SK-N-SH treated with all-trans-retinoic acid at 6 μM for 48 hours (cell line): ENCODE measurements around the gene PSD.

ENCODE experiments used
- ATAC-seq: fragments of 200-7000 bp; cut with Tn5 transposase; 3 replicates; pipeline ENCODE4 v1.9.1; 2020; ENCODE audit warnings: mild to moderate bottlenecking, moderate library complexity
- ARNTL ChIP-seq: fragments of 450-650 bp; formaldehyde crosslinking; IDR thresholded peaks from 2 replicates; pipeline ENCODE4 v1.5.0; 2020; ENCODE audit warnings: low read depth, mild to moderate bottlenecking, moderate library complexity, borderline replicate concordance
- BACH2 ChIP-seq: fragments of 250-450 bp; sonication (Bioruptor Pico); IDR thresholded peaks from 2 replicates; pipeline ENCODE4 v1.9.0; 2021; ENCODE audit warnings: mild to moderate bottlenecking, borderline replicate concordance
- CSDC2 ChIP-seq: fragments of 250-450 bp; sonication (Bioruptor Pico); IDR thresholded peaks from 2 replicates; pipeline ENCODE4 v1.5.0; 2020; ENCODE audit warnings: mild to moderate bottlenecking, moderate library complexity
- ESRRG ChIP-seq: fragments of 250-450 bp; sonication (Bioruptor Pico); IDR thresholded peaks from 2 replicates; pipeline ENCODE4 v1.6.1; 2021; ENCODE audit warnings: mild to moderate bottlenecking
- GLIS3 ChIP-seq: fragments of 250-450 bp; sonication (Bioruptor Pico); IDR thresholded peaks from 2 replicates; pipeline ENCODE4 v1.5.0; 2020; ENCODE audit warnings: mild to moderate bottlenecking, moderate library complexity
- ISL1 ChIP-seq: fragments of 250-450 bp; sonication (Bioruptor Pico); IDR thresholded peaks from 2 replicates; pipeline ENCODE4 v2.1.2; 2022; ENCODE audit warnings: mild to moderate bottlenecking, moderate library complexity
- OSR1 ChIP-seq: fragments of 250-450 bp; sonication (Bioruptor Pico); IDR thresholded peaks from 2 replicates; pipeline ENCODE4 v1.8.0; 2022; ENCODE audit warnings: moderate library complexity, mild to moderate bottlenecking, inconsistent platforms
- PPARA ChIP-seq: fragments of 250-450 bp; sonication (Bioruptor Pico); IDR thresholded peaks from 2 replicates; pipeline ENCODE4 v1.5.0; 2020; ENCODE audit warnings: mild to moderate bottlenecking, borderline replicate concordance
- RARB ChIP-seq: fragments of 250-450 bp; sonication (Bioruptor Pico); IDR thresholded peaks from 2 replicates; pipeline ENCODE4 v1.8.0; 2021; ENCODE audit warnings: mild to moderate bottlenecking, moderate library complexity
- SNAI2 ChIP-seq: fragments of 250-450 bp; sonication (Bioruptor Pico); IDR thresholded peaks from 2 replicates; pipeline ENCODE4 v1.5.0; 2020; ENCODE audit warnings: mild to moderate bottlenecking, moderate library complexity
- TCF4 ChIP-seq: fragments of 250-450 bp; sonication (Bioruptor Pico); IDR thresholded peaks from 2 replicates; pipeline ENCODE4 v1.8.0; 2021; ENCODE audit warnings: mild to moderate bottlenecking, moderate library complexity, borderline replicate concordance
- TOX ChIP-seq: fragments of 250-450 bp; sonication (Bioruptor Pico); IDR thresholded peaks from 2 replicates; pipeline ENCODE4 v1.8.0; 2021; ENCODE audit warnings: mild to moderate bottlenecking, moderate library complexity, borderline replicate concordance
- ZC3H10 ChIP-seq: fragments of 250-450 bp; sonication (Bioruptor Pico); IDR thresholded peaks from 2 replicates; pipeline ENCODE4 v1.5.1; 2021; ENCODE audit warnings: mild to moderate bottlenecking, moderate library complexity
- ZFP3 ChIP-seq: fragments of 250-450 bp; sonication (Bioruptor Pico); IDR thresholded peaks from 2 replicates; pipeline ENCODE4 v1.5.0; 2020; ENCODE audit warnings: mild to moderate bottlenecking, moderate library complexity
- ZFP30 ChIP-seq: fragments of 450-650 bp; formaldehyde crosslinking; IDR thresholded peaks from 2 replicates; pipeline ENCODE4 v1.5.0; 2022; ENCODE audit warnings: mild to moderate bottlenecking, moderate library complexity
- ZNF565 ChIP-seq: fragments of 450-650 bp; formaldehyde crosslinking; conservative IDR thresholded peaks from 2 replicates; pipeline ENCODE4 v1.5.0; 2020; ENCODE audit warnings: low read depth, mild to moderate bottlenecking, moderate library complexity
- ZNF70 ChIP-seq: fragments of 450-650 bp; formaldehyde crosslinking; IDR thresholded peaks from 2 replicates; pipeline ENCODE4 v1.5.0; 2020; ENCODE audit warnings: mild to moderate bottlenecking, moderate library complexity
- ZNF8 ChIP-seq: fragments of 450-650 bp; formaldehyde crosslinking; IDR thresholded peaks from 2 replicates; pipeline ENCODE4 v1.5.0; 2020; ENCODE audit warnings: mild to moderate bottlenecking, moderate library complexity
- TF ChIP-seq, protein P1 (sequence below): fragments of 250-450 bp; sonication (Bioruptor Pico); IDR thresholded peaks from 2 replicates; pipeline ENCODE4 v1.8.0; 2020; ENCODE audit warnings: mild to moderate bottlenecking, moderate library complexity, borderline replicate concordance
- TF ChIP-seq, protein P2 (sequence below): fragments of 250-450 bp; sonication (Bioruptor Pico); IDR thresholded peaks from 2 replicates; pipeline ENCODE4 v1.8.0; 2021; ENCODE audit warnings: low read depth, mild to moderate bottlenecking, moderate library complexity, borderline replicate concordance
- TF ChIP-seq, protein P3 (sequence below): fragments of 250-450 bp; sonication (Bioruptor Pico); IDR thresholded peaks from 2 replicates; pipeline ENCODE4 v1.5.0; 2020; ENCODE audit warnings: mild to moderate bottlenecking, moderate library complexity
- TF ChIP-seq, protein P4 (sequence below): fragments of 250-450 bp; sonication (Bioruptor Pico); IDR thresholded peaks from 2 replicates; pipeline ENCODE4 v1.5.1; 2020; ENCODE audit warnings: low read depth, mild to moderate bottlenecking, moderate library complexity
- TF ChIP-seq, protein P5 (sequence below): fragments of 250-450 bp; sonication (Bioruptor Pico); IDR thresholded peaks from 2 replicates; pipeline ENCODE4 v1.5.1; 2021; ENCODE audit warnings: mild to moderate bottlenecking, moderate library complexity

The PSD gene

DNA sequence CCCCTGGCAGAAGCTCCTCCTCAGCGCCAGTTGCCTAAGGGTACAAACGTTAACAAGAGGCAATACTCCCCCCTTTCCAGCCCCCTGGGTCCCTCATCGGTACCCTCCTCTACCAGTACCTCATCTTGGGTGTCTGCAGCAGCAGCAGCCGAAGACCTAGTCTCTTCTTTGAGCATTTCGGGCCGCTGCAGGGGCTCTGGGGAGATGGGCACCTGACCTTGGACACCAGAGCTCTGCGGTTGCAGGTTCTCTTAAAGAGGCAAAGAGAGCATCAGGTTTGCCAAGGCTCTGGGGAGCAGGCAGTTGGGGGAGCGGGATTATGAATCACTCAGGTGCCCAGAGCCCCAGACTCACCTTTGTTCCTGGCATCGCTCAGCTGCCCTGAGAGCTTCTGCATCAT, 5.6 kb upstream of the PSD start:
- TF ChIP-seq ARNTL (CRISPR knock-in tag) (no peak), ZNF8 (CRISPR knock-in tag) (no peak), TCF4 (CRISPR knock-in tag) (no peak), ISL1 (CRISPR knock-in tag) (no peak), ZFP30 (CRISPR knock-in tag) (no peak)
- TF ChIP-seq, protein P1, sequence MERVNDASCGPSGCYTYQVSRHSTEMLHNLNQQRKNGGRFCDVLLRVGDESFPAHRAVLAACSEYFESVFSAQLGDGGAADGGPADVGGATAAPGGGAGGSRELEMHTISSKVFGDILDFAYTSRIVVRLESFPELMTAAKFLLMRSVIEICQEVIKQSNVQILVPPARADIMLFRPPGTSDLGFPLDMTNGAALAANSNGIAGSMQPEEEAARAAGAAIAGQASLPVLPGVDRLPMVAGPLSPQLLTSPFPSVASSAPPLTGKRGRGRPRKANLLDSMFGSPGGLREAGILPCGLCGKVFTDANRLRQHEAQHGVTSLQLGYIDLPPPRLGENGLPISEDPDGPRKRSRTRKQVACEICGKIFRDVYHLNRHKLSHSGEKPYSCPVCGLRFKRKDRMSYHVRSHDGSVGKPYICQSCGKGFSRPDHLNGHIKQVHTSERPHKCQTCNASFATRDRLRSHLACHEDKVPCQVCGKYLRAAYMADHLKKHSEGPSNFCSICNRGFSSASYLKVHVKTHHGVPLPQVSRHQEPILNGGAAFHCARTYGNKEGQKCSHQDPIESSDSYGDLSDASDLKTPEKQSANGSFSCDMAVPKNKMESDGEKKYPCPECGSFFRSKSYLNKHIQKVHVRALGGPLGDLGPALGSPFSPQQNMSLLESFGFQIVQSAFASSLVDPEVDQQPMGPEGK (CRISPR knock-in tag) = no peak
- ATAC-seq = no peak

DNA sequence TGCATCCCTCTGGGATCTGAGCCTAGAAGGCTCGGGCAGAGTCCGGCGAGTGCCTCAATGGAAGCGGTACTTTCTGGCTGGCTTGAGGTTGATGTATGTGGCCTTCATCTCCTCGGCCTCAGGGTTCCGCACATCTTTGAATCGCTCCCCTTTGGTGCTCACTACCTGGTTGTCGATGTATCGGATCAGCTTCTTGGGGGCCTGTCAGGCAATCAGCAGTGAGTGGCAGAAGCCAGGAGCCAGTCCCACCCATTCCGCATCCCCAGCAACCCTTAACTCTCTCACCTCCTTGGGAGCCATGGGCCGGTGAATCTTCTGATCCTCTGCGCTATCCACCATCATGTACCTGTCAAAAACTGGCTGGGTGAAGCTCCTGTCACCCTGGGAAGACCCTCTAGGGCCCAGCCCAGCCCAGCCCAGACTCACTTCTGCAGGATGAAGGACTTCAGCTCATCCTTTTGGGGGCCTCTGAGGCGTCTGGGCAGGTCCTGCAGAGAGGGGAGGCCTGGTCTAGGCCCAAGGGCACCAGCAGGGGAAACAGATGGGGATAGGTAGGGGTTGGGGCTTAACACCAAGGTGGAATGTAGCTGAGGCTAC, 4.9 kb upstream of the PSD start:
- no peak for ATAC-seq
- TF ChIP-seq PPARA = no peak
- no peak for TF ChIP-seq ZC3H10 (CRISPR knock-in tag)
- TF ChIP-seq TCF4 (CRISPR knock-in tag) = no peak
- TF ChIP-seq, protein P1 (CRISPR knock-in tag) = no peak
- TF ChIP-seq, protein P2, sequence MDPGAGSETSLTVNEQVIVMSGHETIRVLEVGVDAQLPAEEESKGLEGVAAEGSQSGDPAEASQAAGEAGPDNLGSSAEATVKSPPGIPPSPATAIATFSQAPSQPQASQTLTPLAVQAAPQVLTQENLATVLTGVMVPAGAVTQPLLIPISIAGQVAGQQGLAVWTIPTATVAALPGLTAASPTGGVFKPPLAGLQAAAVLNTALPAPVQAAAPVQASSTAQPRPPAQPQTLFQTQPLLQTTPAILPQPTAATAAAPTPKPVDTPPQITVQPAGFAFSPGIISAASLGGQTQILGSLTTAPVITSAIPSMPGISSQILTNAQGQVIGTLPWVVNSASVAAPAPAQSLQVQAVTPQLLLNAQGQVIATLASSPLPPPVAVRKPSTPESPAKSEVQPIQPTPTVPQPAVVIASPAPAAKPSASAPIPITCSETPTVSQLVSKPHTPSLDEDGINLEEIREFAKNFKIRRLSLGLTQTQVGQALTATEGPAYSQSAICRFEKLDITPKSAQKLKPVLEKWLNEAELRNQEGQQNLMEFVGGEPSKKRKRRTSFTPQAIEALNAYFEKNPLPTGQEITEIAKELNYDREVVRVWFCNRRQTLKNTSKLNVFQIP (CRISPR knock-in tag) = no peak
- TF ChIP-seq ZNF565 = no peak
- TF ChIP-seq BACH2 (CRISPR knock-in tag) = no peak
- no peak for TF ChIP-seq TOX (CRISPR knock-in tag)
- no peak for TF ChIP-seq CSDC2 (CRISPR knock-in tag)
- no peak for TF ChIP-seq GLIS3
- TF ChIP-seq ISL1 (CRISPR knock-in tag) = no peak
- TF ChIP-seq ESRRG (CRISPR knock-in tag) = no peak
- TF ChIP-seq ZFP30 (CRISPR knock-in tag) = no peak
- no peak for TF ChIP-seq ZNF70 (CRISPR knock-in tag)
- TF ChIP-seq, protein P3, sequence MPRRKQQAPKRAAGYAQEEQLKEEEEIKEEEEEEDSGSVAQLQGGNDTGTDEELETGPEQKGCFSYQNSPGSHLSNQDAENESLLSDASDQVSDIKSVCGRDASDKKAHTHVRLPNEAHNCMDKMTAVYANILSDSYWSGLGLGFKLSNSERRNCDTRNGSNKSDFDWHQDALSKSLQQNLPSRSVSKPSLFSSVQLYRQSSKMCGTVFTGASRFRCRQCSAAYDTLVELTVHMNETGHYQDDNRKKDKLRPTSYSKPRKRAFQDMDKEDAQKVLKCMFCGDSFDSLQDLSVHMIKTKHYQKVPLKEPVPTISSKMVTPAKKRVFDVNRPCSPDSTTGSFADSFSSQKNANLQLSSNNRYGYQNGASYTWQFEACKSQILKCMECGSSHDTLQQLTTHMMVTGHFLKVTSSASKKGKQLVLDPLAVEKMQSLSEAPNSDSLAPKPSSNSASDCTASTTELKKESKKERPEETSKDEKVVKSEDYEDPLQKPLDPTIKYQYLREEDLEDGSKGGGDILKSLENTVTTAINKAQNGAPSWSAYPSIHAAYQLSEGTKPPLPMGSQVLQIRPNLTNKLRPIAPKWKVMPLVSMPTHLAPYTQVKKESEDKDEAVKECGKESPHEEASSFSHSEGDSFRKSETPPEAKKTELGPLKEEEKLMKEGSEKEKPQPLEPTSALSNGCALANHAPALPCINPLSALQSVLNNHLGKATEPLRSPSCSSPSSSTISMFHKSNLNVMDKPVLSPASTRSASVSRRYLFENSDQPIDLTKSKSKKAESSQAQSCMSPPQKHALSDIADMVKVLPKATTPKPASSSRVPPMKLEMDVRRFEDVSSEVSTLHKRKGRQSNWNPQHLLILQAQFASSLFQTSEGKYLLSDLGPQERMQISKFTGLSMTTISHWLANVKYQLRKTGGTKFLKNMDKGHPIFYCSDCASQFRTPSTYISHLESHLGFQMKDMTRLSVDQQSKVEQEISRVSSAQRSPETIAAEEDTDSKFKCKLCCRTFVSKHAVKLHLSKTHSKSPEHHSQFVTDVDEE (CRISPR knock-in tag) = no peak
- no peak for TF ChIP-seq SNAI2 (CRISPR knock-in tag)
- TF ChIP-seq, protein P4, sequence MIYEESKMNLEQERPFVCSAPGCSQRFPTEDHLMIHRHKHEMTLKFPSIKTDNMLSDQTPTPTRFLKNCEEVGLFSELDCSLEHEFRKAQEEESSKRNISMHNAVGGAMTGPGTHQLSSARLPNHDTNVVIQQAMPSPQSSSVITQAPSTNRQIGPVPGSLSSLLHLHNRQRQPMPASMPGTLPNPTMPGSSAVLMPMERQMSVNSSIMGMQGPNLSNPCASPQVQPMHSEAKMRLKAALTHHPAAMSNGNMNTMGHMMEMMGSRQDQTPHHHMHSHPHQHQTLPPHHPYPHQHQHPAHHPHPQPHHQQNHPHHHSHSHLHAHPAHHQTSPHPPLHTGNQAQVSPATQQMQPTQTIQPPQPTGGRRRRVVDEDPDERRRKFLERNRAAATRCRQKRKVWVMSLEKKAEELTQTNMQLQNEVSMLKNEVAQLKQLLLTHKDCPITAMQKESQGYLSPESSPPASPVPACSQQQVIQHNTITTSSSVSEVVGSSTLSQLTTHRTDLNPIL = no peak
- no peak for TF ChIP-seq ARNTL (CRISPR knock-in tag)
- TF ChIP-seq RARB (CRISPR knock-in tag) = no peak
- TF ChIP-seq OSR1 = no peak

DNA sequence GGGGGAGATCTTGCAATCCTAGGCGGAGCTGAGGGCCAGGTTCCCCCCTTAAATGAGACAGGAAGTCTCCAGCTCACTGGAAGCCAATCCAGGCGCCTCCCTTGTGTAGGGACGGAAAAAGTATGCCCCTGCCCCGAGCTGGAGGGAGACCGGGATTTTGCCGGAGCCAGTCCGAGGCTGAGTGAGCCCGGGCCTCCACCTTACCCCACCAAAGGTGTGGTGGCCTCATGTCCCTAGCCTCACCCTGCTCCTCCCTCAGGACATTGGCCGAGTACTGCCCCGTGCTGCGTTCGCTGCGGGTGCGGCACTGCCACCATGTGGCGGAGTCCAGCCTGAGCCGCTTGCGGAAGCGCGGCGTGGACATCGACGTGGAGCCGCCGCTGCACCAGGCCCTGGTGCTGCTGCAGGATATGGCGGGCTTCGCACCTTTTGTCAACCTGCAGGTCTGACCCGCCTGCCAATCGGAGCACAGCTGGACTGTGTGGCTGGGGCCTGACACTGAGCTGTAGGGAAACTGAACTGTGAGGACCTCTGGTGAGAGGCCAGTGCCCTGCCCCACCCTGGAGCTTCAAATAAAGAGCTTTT, 4.1 kb upstream of the PSD start:
- TF ChIP-seq ISL1 (CRISPR knock-in tag) (no peak), GLIS3 (no peak), ZC3H10 (CRISPR knock-in tag) (no peak), TOX (CRISPR knock-in tag) (no peak), ZFP30 (CRISPR knock-in tag) (no peak), PPARA (no peak), CSDC2 (CRISPR knock-in tag) (no peak), SNAI2 (CRISPR knock-in tag) (no peak), ZFP3 (CRISPR knock-in tag) (no peak), ZNF70 (CRISPR knock-in tag) (no peak), ARNTL (CRISPR knock-in tag) (no peak)
- TF ChIP-seq, protein P3 (CRISPR knock-in tag) = no peak
- TF ChIP-seq, protein P5, sequence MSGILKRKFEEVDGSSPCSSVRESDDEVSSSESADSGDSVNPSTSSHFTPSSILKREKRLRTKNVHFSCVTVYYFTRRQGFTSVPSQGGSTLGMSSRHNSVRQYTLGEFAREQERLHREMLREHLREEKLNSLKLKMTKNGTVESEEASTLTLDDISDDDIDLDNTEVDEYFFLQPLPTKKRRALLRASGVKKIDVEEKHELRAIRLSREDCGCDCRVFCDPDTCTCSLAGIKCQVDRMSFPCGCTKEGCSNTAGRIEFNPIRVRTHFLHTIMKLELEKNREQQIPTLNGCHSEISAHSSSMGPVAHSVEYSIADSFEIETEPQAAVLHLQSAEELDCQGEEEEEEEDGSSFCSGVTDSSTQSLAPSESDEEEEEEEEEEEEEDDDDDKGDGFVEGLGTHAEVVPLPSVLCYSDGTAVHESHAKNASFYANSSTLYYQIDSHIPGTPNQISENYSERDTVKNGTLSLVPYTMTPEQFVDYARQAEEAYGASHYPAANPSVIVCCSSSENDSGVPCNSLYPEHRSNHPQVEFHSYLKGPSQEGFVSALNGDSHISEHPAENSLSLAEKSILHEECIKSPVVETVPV (CRISPR knock-in tag) = no peak
- peak; percentile 56 for ATAC-seq
